OCI-LY7 (cell line): Measurements from ENCODE around the gene XRN2. TPM values are rescaled to one million over a fixed set of nuclear protein-coding genes. Genes with fewer than 3 reads are reported as not detected.

Experiments used
- BruUV-seq: library from RNA; stranded (reverse); fragments of 400-500 nt; replicated peaks from 2 replicates; lab custom pipeline; 2021; lab: Mats Ljungman, UMichigan
- CTCF ChIA-PET: fragments of 300-600 bp; sonication (Branson Sonifier 250); formaldehyde crosslinking; loops from one replicate; lab custom pipeline; 2022; ENCODE audit warnings: antibody characterized with exemption; ENCODE audit not compliant: unreplicated experiment; lab: Charles Lee
- POLR2A ChIA-PET: fragments of 300-600 bp; sonication (Branson Sonifier 250); formaldehyde crosslinking; loops from one replicate; lab custom pipeline; 2022; ENCODE audit warnings: antibody characterized with exemption; lab: Charles Lee
- DNase-seq: peaks from one replicate; pipeline ENCODE4 v3.0.0-alpha.2; 2015; ENCODE audit warnings: low spot score
- H2AFZ ChIP-seq: fragments of 200-600 bp; sonication (generic), shearing (Covaris generic); 2 replicates; pipeline ENCODE4 v1.6.1; 2014; ENCODE audit warnings: mild to moderate bottlenecking, antibody characterized with exemption, low read length, moderate library complexity
- H3K27ac ChIP-seq: fragments of 200-600 bp; sonication (generic); 2 replicates; pipeline ENCODE4 v1.5.1; 2014; ENCODE audit warnings: mixed run types, low read depth, mild to moderate bottlenecking, moderate library complexity, low read length, inconsistent platforms; ENCODE audit not compliant: poor library complexity, severe bottlenecking
- H3K36me3 ChIP-seq: fragments of 200-600 bp; sonication (generic); 2 replicates; pipeline ENCODE4 v1.6.1; 2014; ENCODE audit warnings: mild to moderate bottlenecking, antibody characterized with exemption, low read length, moderate library complexity, mixed read lengths; ENCODE audit not compliant: insufficient read depth
- H3K4me1 ChIP-seq: fragments of 200-600 bp; sonication (generic); 2 replicates; pipeline ENCODE4 v1.5.1; 2014; ENCODE audit warnings: mild to moderate bottlenecking, low read length; ENCODE audit not compliant: insufficient read depth, poor library complexity, severe bottlenecking
- H3K4me2 ChIP-seq: fragments of 200-600 bp; sonication (generic); 2 replicates; pipeline ENCODE4 v1.6.1; 2014; ENCODE audit warnings: mild to moderate bottlenecking, low read length
- H3K4me3 ChIP-seq: fragments of 200-600 bp; sonication (generic); 2 replicates; pipeline ENCODE4 v1.5.1; 2014; ENCODE audit warnings: mild to moderate bottlenecking, low read depth, low read length; ENCODE audit not compliant: poor library complexity, severe bottlenecking
- H3K79me2 ChIP-seq: fragments of 200-600 bp; sonication (generic); 2 replicates; pipeline ENCODE4 v1.6.1; 2016; ENCODE audit warnings: low read depth, mild to moderate bottlenecking, low read length, moderate library complexity, mixed read lengths; ENCODE audit not compliant: insufficient read depth
- H3K9me2 ChIP-seq: fragments of 200-600 bp; sonication (generic); 2 replicates; pipeline ENCODE4 v1.6.1; 2016; ENCODE audit warnings: mild to moderate bottlenecking, low read length, mixed read lengths; ENCODE audit not compliant: insufficient read depth
- H3K9me3 ChIP-seq: fragments of 200-600 bp; sonication (generic); 2 replicates; pipeline ENCODE4 v1.6.1; 2014; ENCODE audit warnings: mild to moderate bottlenecking, mixed run types, low read length, mixed read lengths
- H4K20me1 ChIP-seq: fragments of 200-600 bp; sonication (generic); 2 replicates; pipeline ENCODE4 v1.6.1; 2014; ENCODE audit warnings: mild to moderate bottlenecking, antibody characterized with exemption, low read length, moderate library complexity, mixed read lengths; ENCODE audit not compliant: insufficient read depth
- CTCF ChIP-seq: fragments of 200-600 bp; sonication (generic); conservative IDR thresholded peaks from 2 replicates; pipeline ENCODE4 v1.5.1; 2014; ENCODE audit warnings: mild to moderate bottlenecking, antibody characterized with exemption, low read length, moderate library complexity, mixed read lengths
- EZH2phosphoT487 ChIP-seq: fragments of 200-600 bp; sonication (generic); IDR thresholded peaks from 2 replicates; pipeline ENCODE4 v1.6.1; 2018; ENCODE audit warnings: low read depth, borderline replicate concordance, mild to moderate bottlenecking, mixed run types, antibody characterized with exemption, low read length, moderate library complexity, mixed read lengths
- intact Hi-C: fragments of 100-400 bp; cut with micrococcal nuclease; formaldehyde crosslinking; loops from one replicate; pipeline ENCODE4 v1.10.0; 2022; ENCODE audit not compliant: unreplicated experiment
- total RNA-seq, 2 experiments: library from RNA; depleted of rRNA in 1 of 2; stranded (reverse); fragments of >200 nt in 1 of 2; shearing (Covaris generic) in 1 of 2; gene quantifications; 2 replicates each; pipeline ENCODE4 v1.2.3, GENCODE V29; 2014 to 2022

Gene XRN2
- total RNA-seq, 2 experiments from 2014 or later, result 47.9 to 50.3 TPM

DNA sequence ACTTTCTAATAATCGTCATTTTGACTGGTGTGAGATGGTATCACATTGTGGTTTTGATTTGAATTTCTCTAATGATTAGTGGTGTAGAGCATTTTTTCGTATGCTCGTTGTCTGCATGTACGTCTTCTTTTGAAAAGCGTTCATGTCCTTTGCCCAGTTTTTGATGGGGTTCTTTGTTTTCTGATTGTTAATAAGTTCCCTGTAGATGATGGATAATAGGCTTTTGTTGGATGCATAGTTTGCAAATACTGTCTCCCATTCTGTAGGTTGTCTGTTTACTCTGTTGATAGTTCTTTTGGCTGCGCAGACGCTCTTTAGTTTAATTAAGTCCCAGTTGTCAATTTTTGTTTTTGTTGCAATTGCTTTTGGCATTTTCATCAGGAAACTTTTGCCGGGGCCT lies 32.3 kb upstream of the XRN2 start:
- no peak overlapping the region for H2AFZ ChIP-seq
- no peak for DNase-seq
- H3K27ac ChIP-seq, result no peak overlapping the region
- BruUV-seq, result no TSS peak
- intact Hi-C loops, result no loop called here
- H3K9me2 ChIP-seq, result no peaks in the 10 kb centered on the region
- H3K4me1 ChIP-seq, result no peaks in the 10 kb centered on the region
- H3K4me3 ChIP-seq, result no peak overlapping the region
- TF ChIP-seq CTCF (no peak), EZH2phosphoT487 (no peak)
- H3K79me2 ChIP-seq, result no peaks in the 10 kb centered on the region
- no peaks in the 10 kb centered on the region for H4K20me1 ChIP-seq
- no peaks in the 10 kb centered on the region for H3K36me3 ChIP-seq
- ChIA-PET CTCF (no interaction called here), POLR2A (no interaction called here)
- H3K4me2 ChIP-seq, result no peak overlapping the region
- no peaks in the 10 kb centered on the region for H3K9me3 ChIP-seq

DNA sequence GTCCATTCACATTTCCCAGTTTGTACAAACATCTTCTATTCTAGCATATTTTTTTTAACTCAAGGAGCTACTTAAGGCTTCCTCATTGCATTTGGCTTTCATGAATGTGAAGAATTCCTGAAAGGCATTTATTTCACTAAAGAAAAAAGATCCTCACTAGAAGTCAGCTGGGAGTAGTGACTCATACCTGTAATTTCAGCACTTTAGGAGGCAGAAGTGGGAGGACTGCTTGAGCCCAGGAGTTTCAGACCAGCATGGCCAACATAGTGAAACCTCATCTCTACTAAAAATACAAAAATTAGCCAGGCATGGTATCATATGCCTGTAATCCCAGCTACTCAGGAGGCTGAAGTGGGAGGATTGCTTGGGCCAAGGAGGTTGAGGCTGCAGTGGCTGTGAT lies 30.9 kb upstream of the XRN2 start:
- no peaks in the 10 kb centered on the region for H4K20me1 ChIP-seq
- H2AFZ ChIP-seq, result no peak overlapping the region
- TF ChIP-seq EZH2phosphoT487 (no peak), CTCF (no peak)
- no TSS peak for BruUV-seq
- no peak overlapping the region for H3K4me3 ChIP-seq
- no peak overlapping the region for H3K4me2 ChIP-seq
- POLR2A ChIA-PET, result no interaction called here
- no peaks in the 10 kb centered on the region for H3K9me2 ChIP-seq
- CTCF ChIA-PET, result no interaction called here
- intact Hi-C loops, result no loop called here
- H3K79me2 ChIP-seq, result no peaks in the 10 kb centered on the region
- no peak for DNase-seq
- H3K27ac ChIP-seq, result no peak overlapping the region
- no peaks in the 10 kb centered on the region for H3K9me3 ChIP-seq
- H3K4me1 ChIP-seq, result no peaks in the 10 kb centered on the region
- H3K36me3 ChIP-seq, result no peaks in the 10 kb centered on the region

DNA sequence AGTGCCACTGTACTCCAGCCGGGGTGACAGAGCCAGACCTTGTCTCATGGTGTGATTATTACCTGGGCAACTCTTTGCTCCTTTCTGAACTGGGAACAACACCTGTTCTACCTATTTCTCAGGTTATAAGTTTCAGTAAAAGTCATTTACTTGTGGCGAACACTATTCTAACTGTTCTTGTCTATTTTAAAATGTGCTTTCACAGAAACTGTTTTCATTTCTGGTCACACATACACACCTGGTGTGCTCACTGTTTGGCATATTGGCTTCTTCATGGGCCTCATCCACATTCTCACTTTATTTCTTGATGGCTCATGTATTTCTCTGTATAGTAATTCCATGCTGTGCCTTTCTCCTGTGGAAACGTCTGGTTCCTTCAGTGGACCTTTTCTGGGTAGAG lies 30.5 kb upstream of the XRN2 start:
- Histone ChIP-seq H3K9me3 (no peaks in the 10 kb centered on the region), H3K79me2 (no peaks in the 10 kb centered on the region), H3K9me2 (no peaks in the 10 kb centered on the region), H3K27ac (no peak overlapping the region), H2AFZ (no peak overlapping the region), H3K4me2 (no peak overlapping the region), H4K20me1 (no peaks in the 10 kb centered on the region), H3K4me1 (no peaks in the 10 kb centered on the region), H3K36me3 (no peaks in the 10 kb centered on the region), H3K4me3 (no peak overlapping the region)
- ChIA-PET POLR2A (no interaction called here), CTCF (no interaction called here)
- no TSS peak for BruUV-seq
- no peak for TF ChIP-seq EZH2phosphoT487
- TF ChIP-seq CTCF, result no peak
- no peak for DNase-seq
- intact Hi-C loops, result no loop called here
